ENCODE results near the gene CNTNAP2. TPM values are rescaled to one million over a fixed set of nuclear protein-coding genes. Genes with fewer than 3 reads are reported as not detected.

CNTNAP2 gene
- total RNA-seq, 1 donor: 7.6 TPM

GRCh38 chr7:147869456-147869855 is 1752.9 kb downstream of the CNTNAP2 start:
- no peaks in the 10 kb centered on the region for H3K4me1 ChIP-seq (ENCODE audit: insufficient read depth, low read length)
- no peaks in the 10 kb centered on the region for H4K20me1 ChIP-seq (ENCODE audit: insufficient read depth, low read length)
- H3K36me3 ChIP-seq (ENCODE audit: insufficient read depth, low read length): no peaks in the 10 kb centered on the region
- no peak overlapping the region for H3K4me3 ChIP-seq (ENCODE audit: insufficient read depth, low read length)
- H3K79me2 ChIP-seq (ENCODE audit: insufficient read depth, low read length): no peaks in the 10 kb centered on the region
- no peak overlapping the region for H3K4me2 ChIP-seq (ENCODE audit: insufficient read depth, low read length)
- H3K27ac ChIP-seq (ENCODE audit: low read depth, low read length): no peak overlapping the region
- no peak overlapping the region for H2AFZ ChIP-seq (ENCODE audit: low read length)
- H3K9me3 ChIP-seq (ENCODE audit: low read depth, low read length): no peaks in the 10 kb centered on the region
- H3K27me3 ChIP-seq (ENCODE audit: insufficient read depth, low read length): no peaks in the 10 kb centered on the region
- no peak for DNase-seq (ENCODE audit: insufficient read length, low spot score, missing footprints)
- TF ChIP-seq CTCF (IDR thresholded peaks at IDR 0.05; ENCODE audit: extremely low read depth, low read depth, low read length): no peak

- H3K27me3 ChIP-seq (ENCODE audit: insufficient read depth, low read length): no peaks in the 10 kb centered on the region
- TF ChIP-seq CTCF (IDR thresholded peaks at IDR 0.05; ENCODE audit: extremely low read depth, low read depth, low read length): no peak
- H3K4me2 ChIP-seq (ENCODE audit: insufficient read depth, low read length): no peak overlapping the region
- H3K4me3 ChIP-seq (ENCODE audit: insufficient read depth, low read length): no peak overlapping the region
- no peaks in the 10 kb centered on the region for H3K4me1 ChIP-seq (ENCODE audit: insufficient read depth, low read length)
- H4K20me1 ChIP-seq (ENCODE audit: insufficient read depth, low read length): no peaks in the 10 kb centered on the region
- no peaks in the 10 kb centered on the region for H3K79me2 ChIP-seq (ENCODE audit: insufficient read depth, low read length)
- no peak for DNase-seq (ENCODE audit: insufficient read length, low spot score, missing footprints)
- H2AFZ ChIP-seq (ENCODE audit: low read length): no peak overlapping the region
- H3K36me3 ChIP-seq (ENCODE audit: insufficient read depth, low read length): no peaks in the 10 kb centered on the region
- H3K9me3 ChIP-seq (ENCODE audit: low read depth, low read length): no peaks in the 10 kb centered on the region
- no peak overlapping the region for H3K27ac ChIP-seq (ENCODE audit: low read depth, low read length)
These were observed 1762.5 kb downstream of the CNTNAP2 start for GRCh38 chr7:147878912-147879661.

- Histone ChIP-seq H3K27ac (ENCODE audit: low read depth, low read length) (no peak overlapping the region), H3K4me1 (ENCODE audit: insufficient read depth, low read length) (no peaks in the 10 kb centered on the region), H3K4me2 (ENCODE audit: insufficient read depth, low read length) (no peak overlapping the region), H3K27me3 (ENCODE audit: insufficient read depth, low read length) (no peaks in the 10 kb centered on the region), H2AFZ (ENCODE audit: low read length) (no peak overlapping the region), H3K36me3 (ENCODE audit: insufficient read depth, low read length) (no peaks in the 10 kb centered on the region), H3K4me3 (ENCODE audit: insufficient read depth, low read length) (no peak overlapping the region), H4K20me1 (ENCODE audit: insufficient read depth, low read length) (no peaks in the 10 kb centered on the region), H3K9me3 (ENCODE audit: low read depth, low read length) (no peaks in the 10 kb centered on the region), H3K79me2 (ENCODE audit: insufficient read depth, low read length) (no peaks in the 10 kb centered on the region)
- DNase-seq (ENCODE audit: insufficient read length, low spot score, missing footprints): no peak
- TF ChIP-seq CTCF (IDR thresholded peaks at IDR 0.05; ENCODE audit: extremely low read depth, low read depth, low read length): no peak
These were observed 1769.3 kb downstream of the CNTNAP2 start for GRCh38 chr7:147885869-147886268.

- TF ChIP-seq CTCF (IDR thresholded peaks at IDR 0.05; ENCODE audit: extremely low read depth, low read depth, low read length): no peak
- DNase-seq (ENCODE audit: insufficient read length, low spot score, missing footprints): no peak
- Histone ChIP-seq H4K20me1 (ENCODE audit: insufficient read depth, low read length) (no peaks in the 10 kb centered on the region), H3K27me3 (ENCODE audit: insufficient read depth, low read length) (no peaks in the 10 kb centered on the region), H3K4me2 (ENCODE audit: insufficient read depth, low read length) (no peak overlapping the region), H3K9me3 (ENCODE audit: low read depth, low read length) (no peaks in the 10 kb centered on the region), H2AFZ (ENCODE audit: low read length) (no peak overlapping the region), H3K36me3 (ENCODE audit: insufficient read depth, low read length) (no peaks in the 10 kb centered on the region), H3K79me2 (ENCODE audit: insufficient read depth, low read length) (no peaks in the 10 kb centered on the region), H3K27ac (ENCODE audit: low read depth, low read length) (no peak overlapping the region), H3K4me3 (ENCODE audit: insufficient read depth, low read length) (no peak overlapping the region), H3K4me1 (ENCODE audit: insufficient read depth, low read length) (no peaks in the 10 kb centered on the region)
These were observed 1777.7 kb downstream of the CNTNAP2 start for GRCh38 chr7:147894271-147894670.
